Uterus (tissue), 4 donors: ENCODE measurements around the gene THRB. TPM values are rescaled to one million over a fixed set of nuclear protein-coding genes. Genes with fewer than 3 reads are reported as not detected.

Experiments used
- DNase-seq, 2 donors: peaks; one replicate each; pipeline ENCODE4 v3.0.0-alpha.2; 2019 to 2020
- H3K27ac ChIP-seq, 2 donors: fragments of 200-600 bp; sonication (generic); 1 replicate in 1 of 2; 2 replicates in 1 of 2; pipeline ENCODE4 v1.5.1; 2016 to 2018
- H3K27me3 ChIP-seq, 2 donors: fragments of 200-600 bp; sonication (generic); one replicate each; pipeline ENCODE4 v1.5.1; 2018 to 2019; ENCODE audit warnings: control low read depth in 1 of 2
- H3K36me3 ChIP-seq, 2 donors: fragments of 200-600 bp; sonication (generic); one replicate each; pipeline ENCODE4 v1.5.1; 2019; ENCODE audit warnings: control low read depth in 1 of 2
- H3K4me1 ChIP-seq, 2 donors: fragments of 200-600 bp; sonication (generic); one replicate each; pipeline ENCODE4 v1.5.1; 2018 to 2019; ENCODE audit warnings: control low read depth in 1 of 2
- H3K4me3 ChIP-seq, 2 donors: fragments of 200-600 bp; sonication (generic); 1 replicate in 1 of 2; 2 replicates in 1 of 2; pipeline ENCODE4 v1.5.1; 2018 to 2019; ENCODE audit warnings: mild to moderate bottlenecking in 1 of 2
- H3K9me3 ChIP-seq, 2 donors: fragments of 200-600 bp; sonication (generic); one replicate each; pipeline ENCODE4 v1.5.1; 2019; ENCODE audit warnings: control low read depth in 1 of 2
- CTCF ChIP-seq, 4 experiments: fragments of 200-600 bp in 2 of 4; fragments of 450-650 bp in 2 of 4; sonication (generic) in 2 of 4; IDR thresholded peaks; one replicate each; pipeline ENCODE4 v1.5.1; 2016 to 2019; ENCODE audit warnings: antibody characterized with exemption in 4 of 4, mild to moderate bottlenecking in 2 of 4, moderate library complexity in 1 of 4
- POLR2A ChIP-seq, 2 donors: fragments of 450-650 bp; IDR thresholded peaks; one replicate each; pipeline ENCODE4 v1.6.1; 2016; ENCODE audit warnings: antibody characterized with exemption in 2 of 2, mild to moderate bottlenecking in 1 of 2, moderate library complexity in 1 of 2
- intact Hi-C: fragments of 100-400 bp; cut with DNase I; formaldehyde crosslinking; loops from one replicate; pipeline ENCODE4 v1.15.1; 2023; ENCODE audit warnings: low total_unique reads
- total RNA-seq, 4 donors: library from RNA; depleted of rRNA in 3 of 4; stranded (reverse); fragments of >200 nt in 3 of 4; gene quantifications; one replicate each; pipeline versions ENCODE4 v1.1.0 to v1.2.4, GENCODE V29; 2014 to 2023
- donor health status: DM: yes; HTN: yes; CAD: no.

THRB gene
- total RNA-seq, 4 donors from 2014 or later, result 4.6 to 38.2 (median 17.3) TPM

- Histone ChIP-seq H3K27ac (peak overlapping the region; percentile 69 to 73), H3K4me3 (no peak overlapping the region), H3K9me3 (no peaks in the 10 kb centered on the region), H3K4me1 (peaks cover 0 to 18% of the 10 kb centered on the region in 2 donors), H3K27me3 (no peaks in the 10 kb centered on the region), H3K36me3 (no peaks in the 10 kb centered on the region)
- TF ChIP-seq POLR2A (IDR thresholded peaks at IDR 0.05) (no peak), CTCF (IDR thresholded peaks at IDR 0.05) (no peak)
- DNase-seq, result no peak
- intact Hi-C loops, result no loop called here
These were observed 141.6 kb downstream of the THRB start for GRCh38 chr3:24352893-24353553.

- no peak for TF ChIP-seq POLR2A (IDR thresholded peaks at IDR 0.05)
- no peak for TF ChIP-seq CTCF (IDR thresholded peaks at IDR 0.05)
- no peaks in the 10 kb centered on the region for H3K36me3 ChIP-seq
- DNase-seq, result peak; percentile 47 to 81
- H3K27ac ChIP-seq, result peak overlapping the region; percentile 69 to 73
- intact Hi-C loops, result no loop called here
- H3K27me3 ChIP-seq, result no peaks in the 10 kb centered on the region
- peaks cover 0 to 18% of the 10 kb centered on the region in 2 donors for H3K4me1 ChIP-seq
- H3K4me3 ChIP-seq, result no peak overlapping the region
- H3K9me3 ChIP-seq, result no peaks in the 10 kb centered on the region
These were observed 142.7 kb downstream of the THRB start for GRCh38 chr3:24351779-24352469.

- Histone ChIP-seq H3K4me3 (no peak overlapping the region), H3K27ac (no peak overlapping the region), H3K27me3 (no peaks in the 10 kb centered on the region), H3K36me3 (no peaks in the 10 kb centered on the region), H3K9me3 (no peaks in the 10 kb centered on the region), H3K4me1 (peaks cover 0 to 18% of the 10 kb centered on the region in 2 donors)
- DNase-seq, result no peak
- no peak for TF ChIP-seq POLR2A (IDR thresholded peaks at IDR 0.05)
- no peak for TF ChIP-seq CTCF (IDR thresholded peaks at IDR 0.05)
- intact Hi-C loops, result no loop called here
These were observed 145.2 kb downstream of the THRB start for GRCh38 chr3:24349367-24350019.

- H3K27me3 ChIP-seq, result no peaks in the 10 kb centered on the region
- H3K9me3 ChIP-seq, result no peaks in the 10 kb centered on the region
- no peaks in the 10 kb centered on the region for H3K36me3 ChIP-seq
- DNase-seq, result no peak
- H3K27ac ChIP-seq, result no peak overlapping the region
- intact Hi-C loops, result no loop called here
- peaks cover 0 to 23% of the 10 kb centered on the region in 2 donors for H3K4me1 ChIP-seq
- H3K4me3 ChIP-seq, result no peak overlapping the region
- TF ChIP-seq POLR2A (IDR thresholded peaks at IDR 0.05), result no peak
- TF ChIP-seq CTCF (IDR thresholded peaks at IDR 0.05), result no peak
These were observed 146.3 kb downstream of the THRB start for GRCh38 chr3:24348348-24348747.
